ENCODE measurements around the gene PHLDA2.

PHLDA2 gene

DNA sequence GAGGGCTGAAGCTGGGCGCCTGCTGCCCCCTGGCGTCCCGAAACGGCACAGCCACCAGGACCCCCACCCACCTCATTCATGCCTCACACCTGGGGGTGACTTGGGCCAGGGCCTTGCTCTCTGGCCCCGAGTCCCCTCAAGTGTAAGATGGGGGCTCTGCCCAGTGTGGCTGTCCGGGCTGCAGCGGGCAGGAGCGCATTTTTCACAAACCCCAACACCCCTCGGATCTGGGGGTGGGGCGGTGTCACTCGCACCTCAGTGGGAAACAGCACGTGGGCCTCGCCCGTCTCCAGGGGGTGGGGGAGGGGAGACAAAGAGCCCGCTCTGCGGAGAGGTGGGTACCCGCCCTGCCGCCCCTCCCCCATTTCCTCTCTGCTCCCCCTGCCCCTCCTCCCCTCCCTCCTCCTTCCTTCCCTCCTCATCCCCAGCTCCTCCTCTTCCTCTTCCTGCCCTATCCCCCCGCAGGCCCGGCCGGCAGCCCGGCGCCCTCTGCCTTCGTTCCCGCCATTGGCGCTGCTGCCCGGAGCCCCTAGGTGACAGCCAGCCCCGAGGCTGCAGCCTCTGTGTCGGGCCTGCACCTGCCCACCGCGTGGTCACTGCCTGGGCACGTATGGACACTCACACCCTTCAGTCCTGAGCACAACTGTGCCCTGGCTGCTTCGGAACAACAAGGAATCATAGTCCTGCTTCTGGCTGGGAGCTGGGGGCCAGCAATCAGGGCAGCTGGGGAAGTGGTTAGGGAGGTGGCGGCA, 36.8 kb downstream of the PHLDA2 start:
- DNase-seq, result no peak

DNA sequence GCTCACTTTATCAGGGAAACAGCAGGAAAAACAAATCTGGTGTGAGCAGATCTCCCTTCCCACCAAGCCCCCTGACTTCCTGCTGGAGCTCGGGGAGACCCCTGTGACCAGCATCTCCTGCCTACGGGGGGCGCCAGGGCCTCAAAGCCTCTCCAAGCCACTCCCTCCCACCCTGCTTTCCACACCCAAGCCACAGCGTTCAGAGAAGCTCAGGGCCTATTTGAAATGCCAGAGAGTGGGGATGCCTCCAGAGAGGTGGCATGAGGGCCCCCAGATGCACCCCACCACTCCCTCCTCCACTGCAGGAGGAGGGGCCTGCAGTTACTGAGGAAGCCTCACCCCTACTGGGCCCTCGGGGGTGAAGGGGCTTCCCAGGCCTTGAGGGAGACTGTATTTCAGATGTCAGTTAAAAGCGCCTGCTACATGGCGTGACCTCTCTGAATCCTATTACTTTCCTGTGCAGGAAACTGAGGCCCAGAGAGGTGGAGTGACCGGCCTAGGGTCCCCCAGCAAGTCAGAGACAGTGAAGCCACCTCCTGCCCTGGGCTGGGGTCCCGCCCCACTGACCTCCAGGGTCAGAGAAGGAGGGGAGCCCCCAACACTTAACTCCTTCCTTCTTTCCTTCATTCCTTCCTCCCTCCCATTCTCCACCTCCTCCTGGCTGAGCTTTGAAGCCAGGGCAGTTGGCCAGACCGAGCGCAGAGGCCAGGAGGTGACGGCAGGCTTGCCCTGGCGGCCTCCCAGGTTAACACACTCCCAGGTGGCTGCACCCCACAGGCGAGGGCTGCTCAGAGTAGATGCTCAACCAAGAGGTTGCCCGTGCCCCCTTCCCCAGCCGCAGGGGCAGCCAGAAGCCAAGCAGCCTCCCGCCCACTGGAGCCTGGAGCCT, 37.6 kb downstream of the PHLDA2 start:
- DNase-seq, result no peak

DNA sequence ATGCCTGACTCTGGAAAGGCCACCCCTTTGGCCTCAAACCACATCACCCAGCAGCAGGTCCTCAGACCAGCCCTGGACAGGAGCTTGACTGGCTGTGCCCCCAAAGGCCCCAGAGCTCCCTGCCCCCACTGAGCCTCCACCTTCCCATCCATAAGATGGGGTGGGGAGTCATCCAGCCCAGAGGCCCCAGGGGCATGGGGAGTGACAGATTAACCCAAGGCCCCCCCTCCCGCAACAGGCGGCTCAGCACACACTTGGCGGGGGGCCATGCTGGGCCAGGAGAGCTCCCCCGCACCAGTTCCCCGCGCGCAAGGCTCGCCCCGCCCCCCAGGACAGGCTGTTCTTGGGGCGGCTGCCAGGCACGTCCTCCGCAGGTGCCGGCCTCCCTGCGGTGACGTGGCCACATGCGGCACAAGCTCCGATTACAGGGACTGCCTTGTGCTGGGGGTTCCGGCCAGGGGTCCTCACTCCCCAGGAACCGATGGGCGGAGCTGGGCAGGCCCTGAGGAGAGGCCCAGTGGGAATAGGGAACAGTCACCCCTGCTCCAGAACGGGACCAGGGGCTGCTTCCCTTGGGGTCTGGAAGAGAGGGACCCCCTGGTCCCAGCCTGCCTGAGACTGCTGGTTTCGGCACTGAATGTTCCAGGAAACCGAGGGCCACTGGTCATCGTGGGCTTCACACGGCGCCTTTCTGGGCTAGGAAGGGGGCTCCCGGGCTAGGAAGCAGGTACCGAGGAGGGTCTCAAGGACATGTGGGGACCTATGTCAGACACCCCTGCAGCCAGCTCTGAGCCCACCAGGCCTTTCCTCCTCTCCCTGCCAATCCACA, 38.5 kb downstream of the PHLDA2 start:
- no peak for DNase-seq

DNA sequence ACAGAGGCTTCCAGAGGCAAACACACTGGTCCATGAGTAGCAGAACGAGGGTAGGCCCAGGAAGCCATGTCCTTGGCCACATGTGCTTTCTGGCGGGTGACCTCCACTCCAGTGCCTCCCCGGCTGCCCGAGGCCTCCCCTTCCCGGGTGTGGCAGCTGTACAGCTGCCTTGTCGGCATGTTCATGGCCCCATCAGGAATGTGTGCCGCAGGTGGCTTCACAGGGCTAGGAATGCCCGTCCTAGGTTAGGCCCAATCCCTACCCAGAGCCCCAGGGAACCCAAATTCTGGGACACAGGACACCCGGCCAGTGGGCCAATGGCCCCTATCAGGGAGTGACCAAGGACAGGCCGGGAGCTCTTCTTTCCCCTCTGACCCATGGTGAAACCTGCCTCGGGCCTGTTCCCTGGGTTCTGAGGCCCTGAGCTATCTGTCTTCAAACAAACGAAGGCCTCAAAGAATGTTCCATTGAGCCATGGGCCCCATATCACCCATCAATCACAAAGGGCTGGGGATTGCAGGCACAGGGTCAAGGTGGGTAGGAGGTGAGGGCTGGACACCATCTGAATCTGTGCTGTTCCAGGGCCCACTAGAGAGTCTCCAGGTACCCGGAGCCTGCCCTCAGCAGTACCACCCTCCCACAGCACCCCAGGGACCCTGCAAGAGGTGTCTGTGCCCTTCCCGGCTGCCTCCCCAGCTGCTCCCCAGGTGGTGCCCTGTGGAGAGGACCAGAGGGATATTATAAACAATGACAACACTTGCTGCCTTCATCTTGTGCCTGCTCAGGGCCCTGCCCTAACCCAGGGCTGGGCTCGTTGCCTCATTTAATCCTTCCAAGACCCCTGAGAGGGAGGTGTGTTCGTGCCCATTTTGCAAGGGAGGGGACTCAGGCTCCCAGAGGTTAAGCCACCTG, 39.6 kb downstream of the PHLDA2 start:
- DNase-seq, result no peak

DNA sequence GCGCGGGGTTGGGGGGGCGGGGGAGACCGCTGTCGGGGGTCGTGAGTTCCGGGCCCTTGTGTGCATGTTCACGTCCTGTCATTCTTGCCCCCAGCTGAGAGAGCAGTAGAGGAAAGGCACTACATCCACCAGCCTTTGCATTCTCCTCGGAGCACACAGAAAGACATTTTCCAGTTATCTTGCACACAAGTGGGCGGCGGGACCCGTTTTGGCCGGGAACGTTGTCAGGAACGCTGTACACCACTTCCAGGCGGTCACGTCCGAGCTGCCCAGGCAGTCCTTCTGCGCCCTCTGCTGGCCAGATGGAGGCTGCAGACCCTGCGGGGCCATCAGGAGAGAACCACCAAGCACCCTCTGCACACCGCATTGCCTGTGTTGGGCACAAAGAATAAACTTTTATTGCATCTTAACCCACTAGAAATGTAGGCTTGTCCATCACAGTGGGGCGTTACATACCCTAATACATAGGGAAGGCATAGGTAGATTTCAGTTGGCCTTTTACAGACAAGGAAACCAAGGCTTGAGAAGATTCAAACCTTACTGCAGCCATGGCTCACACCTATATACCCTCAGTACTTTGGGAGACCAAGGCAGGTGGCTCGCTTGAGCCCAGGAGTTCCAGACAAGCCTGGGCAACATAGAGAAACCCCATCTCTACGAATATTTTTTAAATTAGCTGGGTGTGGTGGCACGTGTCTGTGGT, 40.8 kb downstream of the PHLDA2 start:
- DNase-seq, result no peak

DNA sequence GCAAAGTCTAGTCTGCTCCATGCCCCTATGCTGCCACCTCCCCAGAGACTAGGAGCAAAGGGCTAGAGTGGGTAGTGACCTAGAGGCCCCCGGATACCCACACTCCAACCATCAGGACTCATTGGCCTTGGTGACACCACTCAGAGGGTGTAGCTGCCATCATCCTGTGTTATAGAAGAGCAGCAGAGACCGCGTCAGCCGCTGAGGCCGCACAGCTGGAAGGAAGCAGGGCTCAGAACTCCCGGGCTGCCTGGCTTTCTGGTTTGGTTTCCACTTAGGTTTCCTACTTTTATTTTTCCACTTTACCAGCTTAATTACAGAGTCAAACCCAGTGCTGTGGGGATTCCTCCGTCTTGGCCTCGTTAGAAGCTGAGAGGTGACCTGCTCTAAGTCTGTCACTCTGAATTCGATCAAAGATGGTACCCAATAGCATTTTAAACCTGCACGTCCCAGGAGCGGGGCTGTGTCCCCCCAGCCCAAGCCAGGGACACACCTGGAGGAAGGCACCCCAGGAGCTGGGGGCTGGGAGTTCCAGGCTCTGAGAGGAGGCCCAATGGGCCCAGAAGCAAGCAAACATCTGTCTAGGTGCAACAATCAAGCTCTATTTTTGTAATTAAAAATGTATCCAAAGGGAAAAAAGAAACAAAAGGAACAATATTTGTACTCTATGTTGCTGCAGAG, 41.6 kb downstream of the PHLDA2 start:
- DNase-seq, result no peak

DNA sequence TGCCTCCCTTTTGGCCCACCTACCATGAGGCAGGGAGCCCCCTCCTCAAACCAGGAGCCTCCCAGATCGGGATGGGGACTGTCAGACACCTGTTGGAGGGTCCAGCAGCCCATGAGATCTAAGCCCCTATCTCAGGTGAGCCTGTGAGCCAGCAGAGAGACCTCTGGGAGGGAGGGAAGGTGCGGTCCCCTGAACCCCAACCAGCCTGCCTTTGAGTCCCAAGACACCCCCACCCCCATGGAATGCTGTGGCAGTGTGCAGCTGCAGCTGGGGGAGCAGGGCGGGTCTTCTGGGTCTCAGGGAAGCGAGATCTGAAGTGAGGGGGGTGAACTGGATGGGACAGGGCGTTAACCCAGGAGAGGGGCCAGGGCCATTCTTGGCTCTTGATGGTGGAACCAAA, 42.3 kb downstream of the PHLDA2 start:
- no peak for DNase-seq

DNA sequence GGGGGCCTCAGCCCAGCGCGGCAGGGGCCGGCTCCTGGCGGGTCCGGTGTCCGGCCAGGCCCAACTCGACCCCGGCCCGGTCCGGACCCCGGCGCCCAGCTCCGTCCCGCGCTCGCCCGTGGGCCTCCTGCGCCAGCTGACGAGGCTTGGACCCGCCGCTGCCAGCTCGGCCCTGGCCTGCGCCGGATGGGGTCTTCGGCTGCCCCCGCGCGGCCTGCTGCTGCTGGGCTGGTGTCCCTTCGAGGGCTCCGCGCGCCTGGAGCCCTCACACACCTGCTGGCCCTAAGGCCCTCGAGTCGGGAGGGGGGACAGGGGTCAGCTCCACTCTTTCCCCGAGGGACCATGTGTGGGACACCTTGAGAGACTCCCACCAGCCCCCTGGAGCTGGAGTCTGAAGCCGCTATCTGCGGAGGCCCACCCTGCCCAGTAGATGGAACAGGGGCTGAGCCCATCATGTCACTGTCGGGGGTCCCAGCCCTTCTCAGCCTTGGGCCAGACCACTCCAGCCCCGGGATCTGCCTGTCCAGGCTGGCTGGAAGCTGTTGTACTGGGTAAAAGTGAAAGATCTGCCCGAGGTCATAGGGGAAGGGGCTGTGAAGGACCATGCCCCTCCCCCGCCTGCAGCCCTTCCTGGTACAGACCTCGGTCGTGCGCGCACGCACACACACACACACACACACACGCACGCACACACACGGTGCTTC, 42.9 kb downstream of the PHLDA2 start:
- DNase-seq, result no peak

DNA sequence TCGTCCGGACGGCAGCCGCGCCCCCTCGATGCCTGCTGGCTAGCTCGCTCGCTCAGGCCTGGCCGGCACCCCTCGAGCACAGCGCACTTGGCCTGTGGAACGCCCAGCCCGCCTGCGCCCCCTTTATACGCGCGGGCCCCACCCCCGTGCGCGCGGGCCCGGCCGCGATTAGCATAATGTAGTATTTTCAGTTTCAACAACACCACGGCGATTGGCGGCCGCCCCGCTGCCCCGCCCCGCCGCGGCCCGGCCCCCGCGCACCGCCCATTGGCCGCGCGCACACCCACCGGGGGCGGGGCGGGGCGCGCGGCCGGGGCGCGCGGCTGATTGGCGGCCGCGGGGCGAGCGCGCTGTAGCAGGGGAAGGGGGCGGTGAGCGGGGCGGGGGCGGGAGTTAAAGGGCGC, 43.5 kb downstream of the PHLDA2 start, which contains the start of gene CDKN1C:
TSS of gene CDKN1C (minus strand) at position 98 of the 404 bp plus-strand sequence. CDS start 319 bp downstream, outside the sequence.
- DNase-seq, result no peak

DNA sequence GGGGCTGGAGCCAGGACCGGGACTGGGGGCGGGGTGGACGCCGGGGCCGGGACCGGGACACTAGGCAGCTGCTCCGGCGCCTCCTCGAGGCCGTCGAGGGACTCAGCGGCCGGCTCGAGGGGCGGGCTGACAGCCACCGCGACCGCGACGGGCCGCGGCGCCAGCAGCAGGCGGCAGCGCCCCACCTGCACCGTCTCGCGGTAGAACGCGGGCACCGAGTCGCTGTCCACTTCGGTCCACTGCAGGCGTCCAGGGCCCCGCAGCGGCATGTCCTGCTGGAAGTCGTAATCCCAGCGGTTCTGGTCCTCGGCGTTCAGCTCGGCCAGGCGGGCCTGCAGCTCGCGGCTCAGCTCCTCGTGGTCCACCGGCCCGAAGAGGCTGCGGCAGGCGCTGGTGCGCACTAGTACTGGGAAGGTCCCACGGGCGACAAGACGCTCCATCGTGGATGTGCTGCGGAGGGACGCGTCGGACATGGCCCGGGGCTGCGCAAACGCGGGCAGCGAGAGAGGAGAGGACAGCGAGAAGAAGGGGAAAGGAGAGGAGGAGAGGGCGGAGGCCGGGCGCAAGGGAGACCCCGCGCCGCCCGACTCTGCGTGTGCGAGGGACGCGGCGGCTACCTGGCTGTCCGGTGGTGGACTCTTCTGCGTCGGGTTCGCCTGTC, 44.1 kb downstream of the PHLDA2 start:
- no peak for DNase-seq

DNA sequence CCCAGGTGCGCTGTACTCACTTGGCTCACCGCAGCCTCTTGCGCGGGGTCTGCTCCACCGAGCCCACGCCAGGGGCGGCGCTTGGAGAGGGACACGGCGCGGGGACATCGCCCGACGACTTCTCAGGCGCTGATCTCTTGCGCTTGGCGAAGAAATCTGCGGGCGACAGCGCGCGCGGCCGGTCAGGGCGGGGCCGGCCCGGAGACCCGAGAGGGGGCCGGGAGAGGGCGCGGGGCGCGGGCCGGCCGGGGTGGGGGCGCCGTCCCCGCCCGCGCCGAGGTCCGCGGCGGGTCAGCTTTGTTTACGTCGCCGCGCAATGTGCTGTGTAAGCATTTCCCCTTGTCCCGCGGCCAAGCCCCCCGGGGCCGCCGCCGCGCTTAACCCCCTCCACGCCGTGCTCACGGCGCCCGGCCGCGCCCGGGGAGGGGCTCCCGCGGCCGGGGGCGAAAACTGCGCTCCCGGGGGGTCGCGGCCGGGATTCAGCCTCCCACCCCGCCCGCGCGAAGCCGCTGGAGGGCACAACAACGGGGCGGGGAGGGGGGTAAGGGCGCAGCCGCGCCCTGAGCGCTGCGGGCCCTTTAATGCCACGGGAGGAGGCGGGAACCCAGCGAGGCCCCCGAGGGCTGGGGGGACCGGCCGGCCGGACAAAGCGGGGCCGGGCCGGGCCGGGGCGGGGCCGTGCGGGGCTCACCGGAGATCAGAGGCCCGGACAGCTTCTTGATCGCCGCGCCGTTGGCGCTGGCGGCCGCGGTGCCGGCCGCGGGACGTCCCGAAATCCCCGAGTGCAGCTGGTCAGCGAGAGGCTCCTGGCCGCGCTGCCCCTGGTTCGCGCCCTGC, 45.0 kb downstream of the PHLDA2 start:
- no peak for DNase-seq

DNA sequence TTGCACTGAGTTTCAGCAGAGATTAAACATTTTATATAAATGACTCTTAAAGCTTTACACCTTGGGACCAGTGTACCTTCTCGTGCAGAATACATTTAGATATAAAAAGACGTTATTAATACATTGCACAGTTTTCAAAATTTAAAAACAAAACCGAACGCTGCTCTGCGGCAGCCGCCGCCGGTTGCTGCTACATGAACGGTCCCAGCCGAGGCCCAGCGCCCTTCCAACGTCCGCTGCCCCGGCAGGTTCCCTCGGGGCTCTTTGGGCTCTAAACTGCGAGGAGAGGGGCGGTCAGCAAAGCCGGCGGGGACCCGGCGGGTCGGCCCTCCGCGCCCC, 45.6 kb downstream of the PHLDA2 start:
- no peak for DNase-seq

DNA sequence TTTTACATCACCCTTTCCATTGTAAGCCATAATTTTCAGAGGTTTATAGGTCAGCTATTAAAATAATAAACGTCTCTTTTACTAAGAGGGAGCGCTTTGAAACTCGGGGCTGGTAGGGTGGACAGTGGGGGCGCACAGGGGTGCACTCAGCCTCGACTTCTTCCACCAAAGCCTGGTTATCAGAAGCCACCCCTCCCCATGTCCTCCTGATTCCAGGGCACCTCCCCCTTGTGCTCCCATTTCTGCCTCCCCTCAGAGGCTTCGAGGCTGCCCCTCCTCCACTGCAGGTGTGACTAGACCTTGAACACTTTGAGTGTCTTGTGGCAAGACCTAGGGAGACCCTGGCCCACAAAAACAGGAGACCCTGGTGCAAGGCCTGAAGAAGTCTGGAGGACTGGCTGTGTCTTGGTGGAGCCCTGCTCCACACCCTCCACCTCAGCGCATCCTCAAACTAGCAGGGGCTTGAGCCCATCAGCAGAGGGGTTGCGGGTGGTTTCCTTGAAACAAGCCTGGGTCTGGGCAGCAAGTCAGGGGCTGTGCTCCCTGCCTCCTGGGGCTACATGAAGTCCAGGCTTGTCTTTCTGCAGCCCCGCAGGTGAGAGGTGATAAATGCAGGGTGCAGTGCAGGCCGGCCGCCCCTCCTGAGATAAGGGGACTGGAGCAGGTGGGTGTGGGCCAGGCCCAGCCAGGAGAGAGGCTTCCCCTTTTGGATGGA, 46.7 kb downstream of the PHLDA2 start:
- DNase-seq, result no peak

DNA sequence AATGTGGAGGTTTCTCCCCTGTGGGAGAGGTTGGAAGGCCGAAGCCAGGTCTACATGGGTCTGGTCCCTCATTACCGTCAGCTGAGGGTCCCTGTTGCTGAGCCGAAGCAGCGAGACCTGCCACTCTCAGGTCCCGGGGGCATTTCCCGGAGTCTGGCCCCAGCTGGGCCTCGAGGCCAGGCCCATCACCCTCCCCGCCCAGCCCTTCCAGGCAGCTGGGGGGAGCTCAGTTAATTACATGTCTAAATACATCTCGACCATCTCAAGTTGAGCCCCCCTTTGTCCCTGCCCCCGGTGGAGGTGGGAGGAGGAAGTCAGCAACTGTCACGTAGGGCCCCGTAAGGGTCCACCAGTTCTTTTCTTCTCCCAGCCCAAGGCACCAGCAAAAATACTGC, 47.2 kb downstream of the PHLDA2 start:
- no peak for DNase-seq

DNA sequence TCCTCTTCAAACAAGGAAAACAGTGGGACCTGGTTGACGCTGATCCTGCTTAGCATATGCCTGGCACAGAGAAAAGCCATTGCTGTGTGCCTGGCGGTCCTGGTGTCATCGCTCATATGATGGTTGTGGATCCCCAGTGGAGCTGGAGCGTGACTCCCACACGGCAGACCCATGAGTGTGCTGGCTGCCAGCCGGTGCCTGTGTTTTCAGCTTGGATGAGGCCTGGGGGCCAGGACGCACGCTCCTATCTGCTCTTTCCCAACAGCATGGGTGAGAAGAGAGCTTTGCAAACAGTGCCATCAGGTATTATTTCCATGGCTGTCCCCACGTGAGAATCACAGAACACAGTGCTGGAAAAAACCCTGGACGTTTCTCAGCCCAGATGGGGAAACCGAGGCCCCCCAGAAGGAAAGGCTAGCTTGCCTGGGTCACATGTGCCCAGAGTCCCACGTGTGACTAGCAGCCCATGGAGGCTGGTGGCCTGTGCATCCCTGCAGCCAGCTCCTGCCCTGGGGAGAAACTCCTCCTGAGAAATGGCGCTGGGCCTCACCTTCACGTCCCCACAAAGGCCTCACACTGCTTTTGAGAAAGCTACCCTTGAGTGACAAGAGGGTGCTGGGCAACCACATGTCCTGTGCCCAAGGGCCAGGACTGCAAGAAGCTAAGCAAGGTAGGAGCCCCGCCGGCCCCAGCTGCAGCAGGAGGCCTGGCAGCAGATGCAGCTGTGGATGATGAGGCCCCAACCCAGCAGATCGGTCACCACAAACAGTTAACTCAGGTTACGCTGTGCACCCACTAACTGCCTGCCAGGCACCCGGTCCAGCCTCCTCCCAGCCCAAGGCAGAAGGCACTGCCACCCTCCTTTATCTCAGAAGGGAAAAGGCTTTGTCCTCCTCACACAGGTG, 47.9 kb downstream of the PHLDA2 start:
- no peak for DNase-seq

DNA sequence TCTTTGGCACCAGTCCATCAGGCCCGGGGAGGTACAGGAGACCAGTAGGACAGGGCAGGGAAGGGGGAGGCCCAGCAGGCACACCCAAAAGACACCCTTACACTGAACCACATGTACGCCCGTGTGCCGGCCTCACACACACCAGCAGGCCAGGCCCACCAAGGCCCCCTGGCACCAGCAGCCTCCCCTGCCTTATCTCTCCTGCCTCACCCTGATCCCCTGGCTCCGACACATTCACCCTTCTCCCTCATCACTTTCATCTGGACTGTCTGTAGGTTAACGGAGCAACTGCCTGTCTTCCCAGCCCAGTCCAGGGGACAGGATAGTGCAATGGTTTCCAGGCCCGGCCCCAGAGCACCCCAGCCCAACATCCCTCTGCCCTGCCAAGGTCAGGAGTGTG, 48.6 kb downstream of the PHLDA2 start:
- DNase-seq, result no peak

DNA sequence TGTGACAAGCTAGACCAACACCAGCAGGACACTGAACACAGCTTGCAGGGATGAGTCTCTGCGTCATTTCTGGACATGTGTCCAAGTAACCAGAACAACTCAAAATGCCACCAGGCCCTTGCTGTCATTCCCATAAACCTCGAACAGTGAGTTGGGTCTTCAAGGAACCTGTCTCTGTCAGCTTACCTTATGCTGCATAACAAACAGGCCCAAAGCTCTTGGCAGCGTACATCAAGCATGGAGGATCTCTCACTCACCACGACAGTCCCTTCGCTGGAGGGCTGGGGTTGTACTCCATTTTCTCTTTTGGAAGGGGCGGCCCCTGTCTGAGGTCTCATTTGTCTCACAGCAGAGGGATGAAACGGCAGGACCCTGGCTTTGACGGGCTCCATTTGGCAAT, 50.4 kb downstream of the PHLDA2 start:
- no peak for DNase-seq
